HepG2 (cell line): ENCODE measurements around the gene SHC1. TPM values are rescaled to one million over a fixed set of nuclear protein-coding genes. Genes with fewer than 3 reads are reported as not detected.

Source experiments
- CBFB ChIP-seq: sonication (generic); formaldehyde crosslinking; IDR thresholded peaks from 2 replicates; pipeline ENCODE4 v1.4.0; 2020; ENCODE audit warnings: missing genetic modification reagents
- HIVEP1 ChIP-seq: sonication (generic); formaldehyde crosslinking; IDR thresholded peaks from 2 replicates; pipeline ENCODE4 v1.4.0; 2020; ENCODE audit warnings: mild to moderate bottlenecking, missing genetic modification reagents
- IRX3 ChIP-seq: sonication (generic); formaldehyde crosslinking; IDR thresholded peaks from 2 replicates; pipeline ENCODE4 v1.8.1; 2023; ENCODE audit warnings: mild to moderate bottlenecking, low read depth, missing genetic modification reagents, borderline replicate concordance
- KAT8 ChIP-seq: IDR thresholded peaks from 2 replicates; pipeline ENCODE4 v1.6.1; 2016; ENCODE audit warnings: missing genetic modification reagents, missing compliant biosample characterization
- KDM6A ChIP-seq: IDR thresholded peaks from 2 replicates; pipeline ENCODE4 v1.6.1; 2016; ENCODE audit warnings: low read depth
- KLF9 ChIP-seq: IDR thresholded peaks from 2 replicates; pipeline ENCODE4 v1.6.1; 2016; ENCODE audit warnings: low read depth
- MAF1 ChIP-seq: sonication (generic); formaldehyde crosslinking; IDR thresholded peaks from 2 replicates; pipeline ENCODE4 v1.5.0; 2020; ENCODE audit warnings: missing genetic modification reagents, borderline replicate concordance
- MBNL3 ChIP-seq: fragments of 250-450 bp; sonication (Bioruptor Pico); conservative IDR thresholded peaks from 2 replicates; pipeline ENCODE4 v1.8.0; 2022; ENCODE audit warnings: mild to moderate bottlenecking, inconsistent platforms
- NCOA1 ChIP-seq: sonication (generic); formaldehyde crosslinking; IDR thresholded peaks from 2 replicates; pipeline ENCODE4 v1.9.0; 2021; ENCODE audit warnings: missing genetic modification reagents
- NFE2 ChIP-seq: sonication (generic); formaldehyde crosslinking; IDR thresholded peaks from 2 replicates; pipeline ENCODE4 v1.4.0; 2020; ENCODE audit warnings: missing genetic modification reagents
- NR2F6 ChIP-seq, 2 experiments: IDR thresholded peaks; 2 replicates each; pipeline ENCODE4 v1.6.1; 2016; ENCODE audit warnings: antibody characterized with exemption in 1 of 2, mild to moderate bottlenecking in 1 of 2
- PCBP1 ChIP-seq: fragments of 200-400 bp; formaldehyde crosslinking; IDR thresholded peaks from 2 replicates; pipeline ENCODE4 v1.6.1; 2017; ENCODE audit warnings: mild to moderate bottlenecking, low read depth, low read length, borderline replicate concordance
- PHF8 ChIP-seq: sonication (generic); formaldehyde crosslinking; IDR thresholded peaks from 2 replicates; pipeline ENCODE4 v1.5.0; 2020; ENCODE audit warnings: missing genetic modification reagents
- POLR2A ChIP-seq, 2 experiments: IDR thresholded peaks; 2 replicates each; pipeline ENCODE4 v1.6.1; 2011; ENCODE audit warnings: low read depth in 2 of 2, low read length in 2 of 2, mild to moderate bottlenecking in 1 of 2, moderate library complexity in 1 of 2; ENCODE audit not compliant: insufficient read depth in 1 of 2
- POLR2AphosphoS2 ChIP-seq: IDR thresholded peaks from 2 replicates; pipeline ENCODE4 v1.6.1; 2011; ENCODE audit warnings: low read depth, low read length, improper control_type of control experiment
- POLR2AphosphoS5 ChIP-seq: IDR thresholded peaks from 2 replicates; pipeline ENCODE4 v1.6.1; 2012; ENCODE audit warnings: low read depth, low read length
- PPARG ChIP-seq: conservative IDR thresholded peaks from 2 replicates; pipeline ENCODE4 v1.6.1; 2016; ENCODE audit warnings: missing biosample characterization, missing genetic modification reagents
- RFXAP ChIP-seq: sonication (generic); formaldehyde crosslinking; IDR thresholded peaks from 2 replicates; pipeline ENCODE4 v1.4.0; 2020; ENCODE audit warnings: missing genetic modification reagents, borderline replicate concordance
- RXRA ChIP-seq: sonication (generic); formaldehyde crosslinking; IDR thresholded peaks from 2 replicates; pipeline ENCODE4 v1.5.1; 2020; ENCODE audit warnings: missing genetic modification reagents
- SOX5 ChIP-seq: IDR thresholded peaks from 2 replicates; pipeline ENCODE4 v1.6.1; 2016; ENCODE audit warnings: borderline replicate concordance
- SRSF1 ChIP-seq: fragments of 200-400 bp; formaldehyde crosslinking; optimal IDR thresholded peaks from 2 replicates; pipeline ENCODE3; 2017; ENCODE audit warnings: mild to moderate bottlenecking, low read depth, low read length, moderate library complexity
- TCF12 ChIP-seq, 2 experiments: fragments of 450-650 bp in 1 of 2; sonication (generic) in 1 of 2; formaldehyde crosslinking in 1 of 2; IDR thresholded peaks; 2 replicates each; pipeline versions ENCODE4 v1.6.1 to v1.8.0; 2017 to 2022; ENCODE audit warnings: antibody characterized with exemption in 1 of 2, mild to moderate bottlenecking in 1 of 2, missing genetic modification reagents in 1 of 2, moderate library complexity in 1 of 2
- TMF1 ChIP-seq: sonication (generic); formaldehyde crosslinking; IDR thresholded peaks from 2 replicates; pipeline ENCODE4 v1.8.1; 2022; ENCODE audit warnings: low read depth, missing genetic modification reagents
- TP53 ChIP-seq: sonication (generic); formaldehyde crosslinking; conservative IDR thresholded peaks from 2 replicates; pipeline ENCODE4 v1.4.0; 2020; ENCODE audit warnings: missing genetic modification reagents
- XRCC5 ChIP-seq: fragments of 200-400 bp; formaldehyde crosslinking; optimal IDR thresholded peaks from 2 replicates; pipeline ENCODE3; 2017; ENCODE audit warnings: mild to moderate bottlenecking, low read length
- ZFP62 ChIP-seq: sonication (generic); formaldehyde crosslinking; IDR thresholded peaks from 2 replicates; pipeline ENCODE4 v1.4.0; 2020; ENCODE audit warnings: missing genetic modification reagents
- ZMYM4 ChIP-seq: sonication (generic); formaldehyde crosslinking; IDR thresholded peaks from 2 replicates; pipeline ENCODE4 v1.8.1; 2023; ENCODE audit warnings: mild to moderate bottlenecking, missing genetic modification reagents
- ZNF224 ChIP-seq: sonication (generic); formaldehyde crosslinking; IDR thresholded peaks from 2 replicates; pipeline ENCODE4 v1.5.0; 2020; ENCODE audit warnings: mild to moderate bottlenecking, missing genetic modification reagents
- ZNF335 ChIP-seq: sonication (generic); formaldehyde crosslinking; IDR thresholded peaks from 2 replicates; pipeline ENCODE4 v1.4.0; 2020; ENCODE audit warnings: missing genetic modification reagents
- ZNF557 ChIP-seq: sonication (generic); formaldehyde crosslinking; IDR thresholded peaks from 2 replicates; pipeline ENCODE4 v1.4.0; 2020; ENCODE audit warnings: missing genetic modification reagents
- ZNF777 ChIP-seq: sonication (generic); formaldehyde crosslinking; IDR thresholded peaks from 2 replicates; pipeline ENCODE4 v1.4.0; 2020; ENCODE audit warnings: missing genetic modification reagents
- ZSCAN22 ChIP-seq: sonication (generic); formaldehyde crosslinking; IDR thresholded peaks from 2 replicates; pipeline ENCODE4 v1.4.0; 2020; ENCODE audit warnings: mild to moderate bottlenecking, missing genetic modification reagents
- polyA plus RNA-seq, 8 experiments: library from polyadenylated mRNA; depleted of rRNA in 3 of 8; stranded (reverse) in 7 of 8; unstranded in 1 of 8; fragments of >200 nt; fragmentation: Illumina TruSeq in 4 of 8; extraction: Trizol in 4 of 8; gene quantifications; 2 replicates each; pipeline versions ENCODE4 v1.2.1 to v1.2.3, GENCODE V29; 2011 to 2016; ENCODE audit warnings: low read depth in 4 of 8, missing spikeins in 1 of 8, mixed read lengths in 1 of 8; ENCODE audit not compliant: insufficient read depth in 1 of 8
- total RNA-seq, 5 experiments: library from RNA; depleted of rRNA; stranded (reverse); fragments of >200 nt; fragmentation: Illumina TruSeq; extraction: Trizol; gene quantifications; 2 replicates each; pipeline ENCODE4 v1.2.3, GENCODE V29; 2016; ENCODE audit warnings: low read depth in 1 of 5
- TF ChIP-seq, protein P1 (sequence below): sonication (generic); formaldehyde crosslinking; IDR thresholded peaks from 2 replicates; pipeline ENCODE4 v1.5.1; 2020; ENCODE audit warnings: missing genetic modification reagents, mild to moderate bottlenecking, borderline replicate concordance
- TF ChIP-seq, protein P2 (sequence below): sonication (generic); formaldehyde crosslinking; IDR thresholded peaks from 2 replicates; pipeline ENCODE4 v1.5.0; 2020; ENCODE audit warnings: missing genetic modification reagents

SHC1 gene
- total and polyA plus RNA-seq, 2 of the 13 experiments (the other 11 are each of a cell fraction or from before 2014, with no cell fraction given), result 52.0 to 137 TPM

GRCh38 chr1:154973344-154974101 is 3.0 kb upstream of the SHC1 start (continued):
- no peak for TF ChIP-seq NCOA1 (CRISPR knock-in tag)
- no peak for TF ChIP-seq ZFP62 (CRISPR knock-in tag)
- no peak for TF ChIP-seq TP53
- 0 out of 2 replicates have a peak, but pooled peaks have one; percentile 19 for TF ChIP-seq ZNF557 (CRISPR knock-in tag)
- no peak for TF ChIP-seq KAT8 (CRISPR knock-in tag)
- TF ChIP-seq POLR2A (IDR thresholded peaks at IDR 0.05; ENCODE audit: insufficient read depth in 1 of 2, low read depth in 2 of 2, low read length in 2 of 2), result peak; percentile 87 to 88
- no peak for TF ChIP-seq ZSCAN22 (CRISPR knock-in tag)
- no peak for TF ChIP-seq ZNF224 (CRISPR knock-in tag)
- TF ChIP-seq ZMYM4 (CRISPR knock-in tag), result 0 out of 2 replicates have a peak, but pooled peaks have one; percentile 49
- peak; percentile 19 for TF ChIP-seq SRSF1
- TF ChIP-seq POLR2AphosphoS5, result peak; percentile 98
- peak; percentile 93 for TF ChIP-seq PPARG (CRISPR knock-in tag)
- peak; percentile 22; the same call in 1 of the 2 replicates for TF ChIP-seq POLR2AphosphoS2
- no peak for TF ChIP-seq TMF1 (CRISPR knock-in tag)
- TF ChIP-seq HIVEP1, result no peak
- no peak for TF ChIP-seq PHF8 (CRISPR knock-in tag)
- no peak for TF ChIP-seq MBNL3
- TF ChIP-seq, protein P1, sequence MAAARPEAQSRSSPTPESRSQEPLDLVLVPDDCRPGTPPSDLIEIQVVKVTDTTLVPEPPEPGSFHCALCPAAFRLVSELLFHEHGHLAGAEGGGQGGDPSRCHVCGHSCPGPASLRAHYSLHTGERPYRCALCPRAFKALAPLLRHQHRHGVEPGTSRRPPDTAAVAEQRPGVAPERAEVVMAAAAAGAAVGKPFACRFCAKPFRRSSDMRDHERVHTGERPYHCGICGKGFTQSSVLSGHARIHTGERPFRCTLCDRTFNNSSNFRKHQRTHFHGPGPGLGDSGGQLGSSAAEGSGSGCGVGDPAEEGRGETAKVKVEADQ, result no peak
- no peak for TF ChIP-seq MAF1 (CRISPR knock-in tag)
- no peak for TF ChIP-seq TCF12 (IDR thresholded peaks at IDR 0.05)
- TF ChIP-seq TCF12 (CRISPR knock-in tag; IDR thresholded peaks at IDR 0.05), result no peak
- no peak; the same call in 1 of the 2 replicates for TF ChIP-seq KDM6A
- TF ChIP-seq, protein P2, sequence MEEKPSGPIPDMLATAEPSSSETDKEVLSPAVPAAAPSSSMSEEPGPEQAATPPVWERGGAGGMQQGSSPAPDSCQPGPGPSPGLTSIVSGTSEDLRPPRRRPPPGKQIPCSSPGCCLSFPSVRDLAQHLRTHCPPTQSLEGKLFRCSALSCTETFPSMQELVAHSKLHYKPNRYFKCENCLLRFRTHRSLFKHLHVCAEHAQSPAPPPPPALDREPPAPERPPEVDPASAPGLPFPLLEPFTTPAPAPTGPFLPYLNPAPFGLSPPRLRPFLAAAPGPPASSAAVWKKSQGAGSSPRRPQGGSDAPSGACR, result no peak
- peak; percentile 98 for TF ChIP-seq KLF9 (CRISPR knock-in tag)
- no peak for TF ChIP-seq ZNF777 (CRISPR knock-in tag)
- TF ChIP-seq CBFB (CRISPR knock-in tag), result no peak
- TF ChIP-seq ZNF335 (CRISPR knock-in tag), result no peak; the same call in 1 of the 2 replicates
- no peak for TF ChIP-seq NR2F6 (IDR thresholded peaks at IDR 0.05)
- peak; percentile 58 for TF ChIP-seq NR2F6 (CRISPR knock-in tag; IDR thresholded peaks at IDR 0.05)
- no peak for TF ChIP-seq NFE2 (CRISPR knock-in tag)
- TF ChIP-seq XRCC5, result no peak
- TF ChIP-seq SOX5 (CRISPR knock-in tag), result peak; percentile 46; the same call in 1 of the 2 replicates
- TF ChIP-seq RXRA (CRISPR knock-in tag), result no peak; the same call in 1 of the 2 replicates
- TF ChIP-seq RFXAP (CRISPR knock-in tag), result no peak
- TF ChIP-seq PCBP1, result no peak
- no peak for TF ChIP-seq IRX3
